HCT116 (cell line): Measurements from ENCODE around the gene HEY2.

ENCODE experiments used
- CBX3 ChIP-seq: IDR thresholded peaks from 2 replicates; pipeline ENCODE4 v1.6.1; 2012; ENCODE audit warnings: low read depth
- POLR2A ChIP-seq: IDR thresholded peaks from 2 replicates; pipeline ENCODE4 v1.7.0; 2011; ENCODE audit warnings: borderline replicate concordance; ENCODE audit not compliant: insufficient read depth, insufficient read length; ENCODE audit errors: extremely low read depth
- POLR2AphosphoS5 ChIP-seq: IDR thresholded peaks from 2 replicates; pipeline ENCODE4 v1.6.1; 2011; ENCODE audit warnings: mild to moderate bottlenecking, low read depth, low read length, moderate library complexity
- RAD21 ChIP-seq: IDR thresholded peaks from 2 replicates; pipeline ENCODE4 v1.6.1; 2012; ENCODE audit warnings: low read depth, mild to moderate bottlenecking
- YY1 ChIP-seq: IDR thresholded peaks from 2 replicates; pipeline ENCODE4 v1.6.1; 2011; ENCODE audit warnings: low read length, low read depth, moderate library complexity, mild to moderate bottlenecking; ENCODE audit not compliant: insufficient replicate concordance; ENCODE audit errors: extremely low read depth
- ZFX ChIP-seq: fragments of 450-650 bp; IDR thresholded peaks from 2 replicates; pipeline ENCODE4 v1.6.1; 2017
- TF ChIP-seq, protein P1 (sequence below), 3 experiments: fragments of 200-600 bp in 1 of 3; sonication (generic) in 1 of 3; IDR thresholded peaks in 2 of 3; conservative IDR thresholded peaks in 1 of 3; 2 replicates each; pipeline ENCODE4 v1.5.1; 2012 to 2017; ENCODE audit warnings: low read depth in 2 of 3, low read length in 2 of 3, antibody characterized with exemption in 1 of 3, borderline replicate concordance in 1 of 3, control low read depth in 1 of 3, mild to moderate bottlenecking in 1 of 3, mixed read lengths in 1 of 3, mixed run types in 1 of 3, moderate library complexity in 1 of 3; ENCODE audit not compliant: insufficient read depth in 1 of 3

DNA sequence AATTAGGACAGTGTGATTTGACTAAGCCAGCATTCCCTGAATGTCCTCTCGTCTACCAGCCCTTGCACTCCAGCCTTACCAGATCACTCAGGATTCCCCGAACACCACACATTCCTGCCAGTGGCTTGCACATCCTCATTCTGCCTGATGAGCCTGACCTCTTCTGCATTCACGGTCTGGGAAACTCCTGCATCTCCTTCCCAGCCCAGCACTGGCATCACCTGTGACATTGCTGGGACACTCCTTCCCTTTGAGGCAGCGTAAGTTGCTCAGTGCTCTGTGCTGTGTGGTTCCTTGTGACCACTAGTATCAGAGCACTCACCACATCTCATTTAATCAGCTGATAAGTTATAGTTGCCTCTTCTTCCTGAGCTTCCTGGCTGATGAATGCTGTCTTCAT lies 58.6 kb downstream of the HEY2 start:
- TF ChIP-seq POLR2AphosphoS5 (no peak), POLR2A (no peak), YY1 (no peak), RAD21 (no peak), ZFX (no peak), CBX3 (no peak)
- TF ChIP-seq, protein P1, sequence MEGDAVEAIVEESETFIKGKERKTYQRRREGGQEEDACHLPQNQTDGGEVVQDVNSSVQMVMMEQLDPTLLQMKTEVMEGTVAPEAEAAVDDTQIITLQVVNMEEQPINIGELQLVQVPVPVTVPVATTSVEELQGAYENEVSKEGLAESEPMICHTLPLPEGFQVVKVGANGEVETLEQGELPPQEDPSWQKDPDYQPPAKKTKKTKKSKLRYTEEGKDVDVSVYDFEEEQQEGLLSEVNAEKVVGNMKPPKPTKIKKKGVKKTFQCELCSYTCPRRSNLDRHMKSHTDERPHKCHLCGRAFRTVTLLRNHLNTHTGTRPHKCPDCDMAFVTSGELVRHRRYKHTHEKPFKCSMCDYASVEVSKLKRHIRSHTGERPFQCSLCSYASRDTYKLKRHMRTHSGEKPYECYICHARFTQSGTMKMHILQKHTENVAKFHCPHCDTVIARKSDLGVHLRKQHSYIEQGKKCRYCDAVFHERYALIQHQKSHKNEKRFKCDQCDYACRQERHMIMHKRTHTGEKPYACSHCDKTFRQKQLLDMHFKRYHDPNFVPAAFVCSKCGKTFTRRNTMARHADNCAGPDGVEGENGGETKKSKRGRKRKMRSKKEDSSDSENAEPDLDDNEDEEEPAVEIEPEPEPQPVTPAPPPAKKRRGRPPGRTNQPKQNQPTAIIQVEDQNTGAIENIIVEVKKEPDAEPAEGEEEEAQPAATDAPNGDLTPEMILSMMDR (IDR thresholded peaks at IDR 0.05 in 2 of 3, conservative IDR thresholded peaks at IDR 0.05 in 1 of 3; ENCODE audit: borderline replicate concordance in 1 of 3, insufficient read depth in 1 of 3, low read depth in 2 of 3, low read length in 2 of 3): no peak
